GM23248 (cell line): ENCODE measurements around the gene AK8. TPM values are rescaled to one million over a fixed set of nuclear protein-coding genes. Genes with fewer than 3 reads are reported as not detected.
"Not testable (repeated sequence)": the region's sequence is repeated elsewhere in the genome, so short reads cannot be mapped to it uniquely, and the experiment has no call there.

Source experiments
- DNase-seq: peaks from one replicate; pipeline ENCODE4 v3.0.0-alpha.2; 2015
- H2AFZ ChIP-seq: fragments of 200-600 bp; sonication (generic); 2 replicates; pipeline ENCODE4 v1.6.1; 2016; ENCODE audit warnings: antibody characterized with exemption
- H3F3A ChIP-seq: fragments of 200-600 bp; sonication (generic); 2 replicates; pipeline ENCODE4 v1.6.1; 2016; ENCODE audit warnings: mild to moderate bottlenecking, antibody characterized with exemption, mixed run types; ENCODE audit not compliant: insufficient read depth
- H3K27ac ChIP-seq: fragments of 200-600 bp; sonication (generic); 2 replicates; pipeline ENCODE4 v1.5.1; 2016; ENCODE audit warnings: mild to moderate bottlenecking
- H3K27me3 ChIP-seq: fragments of 200-600 bp; sonication (generic); replicated peaks from 2 replicates; pipeline ENCODE4 v1.6.1; 2016; ENCODE audit warnings: mild to moderate bottlenecking; ENCODE audit not compliant: insufficient read depth
- H3K36me3 ChIP-seq: fragments of 200-600 bp; sonication (generic); 2 replicates; pipeline ENCODE4 v1.6.1; 2016; ENCODE audit warnings: low read depth, mild to moderate bottlenecking
- H3K4me1 ChIP-seq: fragments of 200-600 bp; sonication (generic); 2 replicates; pipeline ENCODE4 v1.6.1; 2016; ENCODE audit warnings: mild to moderate bottlenecking; ENCODE audit not compliant: insufficient read depth
- H3K4me2 ChIP-seq: fragments of 200-600 bp; sonication (generic); one replicate; pipeline ENCODE4 v1.6.1; 2016; ENCODE audit warnings: mild to moderate bottlenecking; ENCODE audit not compliant: unreplicated experiment
- H3K4me3 ChIP-seq: fragments of 200-600 bp; sonication (generic); 2 replicates; pipeline ENCODE4 v1.5.1; 2016; ENCODE audit warnings: mild to moderate bottlenecking
- H3K79me2 ChIP-seq: fragments of 200-600 bp; sonication (generic); 2 replicates; pipeline ENCODE4 v1.6.1; 2016; ENCODE audit warnings: mild to moderate bottlenecking; ENCODE audit not compliant: insufficient read depth
- H3K9ac ChIP-seq: fragments of 200-600 bp; sonication (generic); 2 replicates; pipeline ENCODE4 v1.6.1; 2016; ENCODE audit warnings: mild to moderate bottlenecking
- H3K9me2 ChIP-seq: fragments of 200-600 bp; sonication (generic); 2 replicates; pipeline ENCODE4 v1.6.1; 2016; ENCODE audit warnings: mixed run types, mild to moderate bottlenecking, moderate library complexity; ENCODE audit not compliant: insufficient read depth
- H3K9me3 ChIP-seq: fragments of 200-600 bp; sonication (generic); one replicate; pipeline ENCODE4 v1.6.1; 2017; ENCODE audit warnings: low read depth
- H4K20me1 ChIP-seq: fragments of 200-600 bp; sonication (generic); 2 replicates; pipeline ENCODE4 v1.6.0; 2016; ENCODE audit not compliant: insufficient read depth
- EZH2 ChIP-seq: fragments of 200-600 bp; sonication (generic); IDR thresholded peaks from 2 replicates; pipeline ENCODE4 v1.6.1; 2018; ENCODE audit warnings: antibody characterized with exemption, mild to moderate bottlenecking; ENCODE audit not compliant: insufficient read depth, poor library complexity, severe bottlenecking
- EZH2phosphoT487 ChIP-seq: fragments of 200-600 bp; sonication (generic); IDR thresholded peaks from 2 replicates; pipeline ENCODE4 v1.6.1; 2018; ENCODE audit warnings: antibody characterized with exemption, moderate library complexity, mild to moderate bottlenecking, low read depth; ENCODE audit not compliant: insufficient read depth
- WGBS, 2 experiments: methylation state at CpG; one replicate each; pipeline ENCODE4 v1.1.6; 2015 to 2017; ENCODE audit warnings: low lambda C conversion rate in 2 of 2, low coverage in 1 of 2; ENCODE audit errors: missing lambda C conversion rate in 2 of 2; 5-methylcytosine and 5-hydroxymethylcytosine counted together
- in situ Hi-C: fragments of 300-500 bp; cut with MboI; formaldehyde crosslinking; loops from 2 replicates; pipeline ENCODE4 v1.15.0; 2020
- polyA plus RNA-seq: library from polyadenylated mRNA; unstranded; fragments of >200 nt; fragmentation: Nextera tagmentation; extraction: Ambion mirVana; gene quantifications from 2 replicates; pipeline ENCODE4 v1.2.1, GENCODE V29; 2016
- total RNA-seq: library from RNA; depleted of rRNA; stranded (reverse); fragments of >200 nt; shearing (Covaris generic); gene quantifications from 2 replicates; pipeline ENCODE4 v1.2.3, GENCODE V29; 2014

AK8 gene
- total and polyA plus RNA-seq, 2 experiments from 2014 or later = 0.32 to 0.89 TPM

GRCh38 chr9:132722564-132723065, 155.5 kb downstream of the AK8 start:
- Histone ChIP-seq H3K36me3 (no peaks in the 10 kb centered on the region), H3K79me2 (no peaks in the 10 kb centered on the region), H4K20me1 (no peaks in the 10 kb centered on the region), H3K9me2 (no peaks in the 10 kb centered on the region), H3K27me3 (peaks cover 29% of the 10 kb centered on the region), H3F3A (no peaks in the 10 kb centered on the region), H3K9me3 (no peaks in the 10 kb centered on the region), H3K4me1 (no peaks in the 10 kb centered on the region), H3K4me2 (no peak overlapping the region), H2AFZ (no peak overlapping the region), H3K27ac (no peak overlapping the region), H3K9ac (no peak overlapping the region), H3K4me3 (no peak overlapping the region)
- in situ Hi-C loops = no loop called here
- no peak for DNase-seq
- WGBS, 2 experiments = 60 to 71% methylated on average over 10 to 16 of the region's 16 CpGs
- no peak for TF ChIP-seq EZH2phosphoT487
- no peak for TF ChIP-seq EZH2

GRCh38 chr9:132721661-132722060, 156.4 kb downstream of the AK8 start:
- no peaks in the 10 kb centered on the region for H3K79me2 ChIP-seq
- 59 to 60% methylated on average over 12 of the region's 12 CpGs for WGBS, 2 experiments
- H3K4me1 ChIP-seq = no peaks in the 10 kb centered on the region
- TF ChIP-seq EZH2 = no peak
- no peak for TF ChIP-seq EZH2phosphoT487
- H3K9me2 ChIP-seq = no peaks in the 10 kb centered on the region
- no peaks in the 10 kb centered on the region for H4K20me1 ChIP-seq
- peaks cover 27% of the 10 kb centered on the region for H3K27me3 ChIP-seq
- no peak overlapping the region for H3K27ac ChIP-seq
- no peak overlapping the region for H2AFZ ChIP-seq
- in situ Hi-C loops = no loop called here
- H3K4me3 ChIP-seq = no peak overlapping the region
- no peaks in the 10 kb centered on the region for H3F3A ChIP-seq
- DNase-seq = no peak
- H3K9me3 ChIP-seq = no peaks in the 10 kb centered on the region
- H3K36me3 ChIP-seq = no peaks in the 10 kb centered on the region
- H3K4me2 ChIP-seq = no peak overlapping the region
- H3K9ac ChIP-seq = no peak overlapping the region

GRCh38 chr9:132718381-132718928, 159.6 kb downstream of the AK8 start:
- H3K4me1 ChIP-seq, H3K4me2 ChIP-seq, H4K20me1 ChIP-seq, H3K9me2 ChIP-seq, H3K36me3 ChIP-seq, H3K9ac ChIP-seq, DNase-seq, in situ Hi-C loops, H3K9me3 ChIP-seq, H2AFZ ChIP-seq, H3K79me2 ChIP-seq, H3K4me3 ChIP-seq, H3K27ac ChIP-seq, H3F3A ChIP-seq: not testable (repeated sequence)
- 54 to 55% methylated on average over 8 of the region's 8 CpGs for WGBS, 2 experiments
- H3K27me3 ChIP-seq = peaks cover 27% of the 10 kb centered on the region

DNA sequence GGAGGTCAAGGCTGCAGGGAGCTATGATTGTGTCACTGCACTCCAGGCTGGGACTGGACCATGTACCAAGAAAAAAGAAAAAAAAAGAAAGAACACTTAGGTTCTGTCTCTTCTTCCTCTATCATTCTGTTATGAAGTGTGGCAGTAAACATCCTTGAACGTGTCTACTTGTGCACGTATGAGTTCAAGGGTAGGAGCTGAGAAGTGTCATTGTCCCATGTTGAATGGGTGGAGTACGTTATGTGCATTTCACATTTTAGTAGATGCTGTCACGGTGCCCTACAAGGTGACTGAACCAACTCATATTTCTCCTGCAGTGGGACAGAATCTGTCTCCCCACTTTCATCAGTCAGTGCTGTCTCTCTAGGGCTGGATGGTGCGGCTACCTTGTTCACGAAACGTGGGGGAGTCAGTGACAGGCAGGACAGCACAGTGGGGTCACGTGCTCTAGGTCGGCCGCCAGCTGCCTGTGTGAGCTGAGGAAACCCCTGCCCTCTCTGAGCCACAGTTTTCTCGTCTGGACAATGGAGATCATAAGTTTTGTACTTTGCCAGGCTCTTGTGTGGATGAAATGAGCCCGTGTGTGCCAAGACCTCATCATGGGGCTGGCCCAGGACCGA, 160.6 kb downstream of the AK8 start:
- WGBS, 2 experiments = 44 to 51% methylated on average over 13 of the region's 13 CpGs
- Histone ChIP-seq H3K9me2 (no peaks in the 10 kb centered on the region), H3K4me3 (no peak overlapping the region), H3K4me1 (no peaks in the 10 kb centered on the region), H3K4me2 (no peak overlapping the region), H3K9ac (no peak overlapping the region), H3F3A (no peaks in the 10 kb centered on the region), H3K79me2 (no peaks in the 10 kb centered on the region), H3K27me3 (peaks cover 27% of the 10 kb centered on the region), H2AFZ (no peak overlapping the region), H3K9me3 (no peaks in the 10 kb centered on the region), H4K20me1 (no peaks in the 10 kb centered on the region), H3K36me3 (no peaks in the 10 kb centered on the region), H3K27ac (no peak overlapping the region)
- TF ChIP-seq EZH2phosphoT487 = no peak
- TF ChIP-seq EZH2 = no peak
- DNase-seq = no peak
- in situ Hi-C loops = no loop called here
